SK-N-SH (cell line): ENCODE data around the gene ENKD1. TPM values are rescaled to one million over a fixed set of nuclear protein-coding genes. Genes with fewer than 3 reads are reported as not detected.

Source experiments
- CTCF ChIA-PET: fragments of 300-600, 350-600 bp; formaldehyde crosslinking; extraction: SDS; loops from one replicate; lab custom pipeline; 2021; lab: Yijun Ruan, JAX
- POLR2A ChIA-PET: fragments of 350-600 bp; sonication (Branson Sonifier 250); formaldehyde crosslinking; extraction: SDS; loops from one replicate; lab custom pipeline; 2020; ENCODE audit warnings: antibody characterized with exemption, inconsistent platforms; lab: Yijun Ruan, JAX
- DNase-seq: peaks from one replicate; pipeline ENCODE4 v3.0.0; 2012
- H2AFZ ChIP-seq: fragments of 200-600 bp; sonication (generic); 2 replicates; pipeline ENCODE4 v1.8.1; 2016; ENCODE audit warnings: antibody characterized with exemption, mild to moderate bottlenecking, low read depth
- H3F3A ChIP-seq: fragments of 200-600 bp; sonication (generic); replicated peaks from 2 replicates; pipeline ENCODE3; 2016; ENCODE audit warnings: antibody characterized with exemption, mild to moderate bottlenecking; ENCODE audit not compliant: insufficient read depth
- H3K27ac ChIP-seq, 2 experiments: fragments of 200-500 bp in 1 of 2; fragments of 200-600 bp in 1 of 2; sonication (Bioruptor generic) in 1 of 2; sonication (generic), shearing (Covaris generic) in 1 of 2; 2 replicates each; pipeline versions ENCODE4 v1.5.1 to v1.6.1; 2014 to 2016; ENCODE audit warnings: low read depth in 2 of 2, inconsistent platforms in 1 of 2, low read length in 1 of 2, mild to moderate bottlenecking in 1 of 2, mixed read lengths in 1 of 2
- H3K27me3 ChIP-seq: fragments of 200-600 bp; sonication (generic), shearing (Covaris generic); 2 replicates; pipeline ENCODE4 v1.6.1; 2016; ENCODE audit warnings: mixed run types; ENCODE audit not compliant: insufficient read depth
- H3K36me3 ChIP-seq, 2 experiments: fragments of 200-500 bp in 1 of 2; fragments of 200-600 bp in 1 of 2; sonication (Bioruptor generic) in 1 of 2; sonication (generic) in 1 of 2; replicated peaks in 1 of 2; 2 replicates each; pipeline versions ENCODE3 to v1.5.1; 2014 to 2016; ENCODE audit warnings: low read length in 1 of 2, mild to moderate bottlenecking in 1 of 2; ENCODE audit not compliant: insufficient read depth in 2 of 2, control insufficient read depth in 1 of 2
- H3K4me1 ChIP-seq, 2 experiments: fragments of 200-500 bp in 1 of 2; fragments of 200-600 bp in 1 of 2; sonication (Bioruptor generic) in 1 of 2; sonication (generic), shearing (Covaris generic) in 1 of 2; 2 replicates each; pipeline versions ENCODE4 v1.5.1 to v1.6.1; 2014 to 2016; ENCODE audit warnings: low read depth in 1 of 2, low read length in 1 of 2, mixed run types in 1 of 2; ENCODE audit not compliant: insufficient read depth in 2 of 2, control insufficient read depth in 1 of 2
- H3K4me2 ChIP-seq: fragments of 200-600 bp; sonication (generic), shearing (Covaris generic); 2 replicates; pipeline ENCODE4 v1.6.1; 2017; ENCODE audit warnings: mixed run types
- H3K4me3 ChIP-seq, 2 experiments: fragments of 200-500 bp in 1 of 2; fragments of 200-600 bp in 1 of 2; sonication (Bioruptor generic) in 1 of 2; sonication (generic), shearing (Covaris generic) in 1 of 2; 2 replicates each; pipeline versions ENCODE4 v1.5.1 to v1.8.1; 2014 to 2016; ENCODE audit warnings: low read depth in 2 of 2, inconsistent platforms in 1 of 2, low read length in 1 of 2, mild to moderate bottlenecking in 1 of 2, mixed read lengths in 1 of 2, moderate library complexity in 1 of 2
- H3K79me2 ChIP-seq: fragments of 200-600 bp; sonication (generic); 2 replicates; pipeline ENCODE4 v1.8.1; 2017; ENCODE audit warnings: mild to moderate bottlenecking; ENCODE audit not compliant: insufficient read depth
- H3K9ac ChIP-seq: fragments of 200-600 bp; sonication (generic); 2 replicates; pipeline ENCODE4 v1.6.1; 2017; ENCODE audit warnings: mixed run types
- H3K9me2 ChIP-seq: fragments of 200-600 bp; sonication (generic); 2 replicates; pipeline ENCODE4 v1.6.1; 2017; ENCODE audit warnings: mixed run types
- H3K9me3 ChIP-seq: fragments of 200-600 bp; sonication (generic); 2 replicates; pipeline ENCODE4 v1.6.1; 2017; ENCODE audit warnings: mixed run types, mild to moderate bottlenecking, moderate library complexity
- H4K20me1 ChIP-seq: fragments of 200-600 bp; sonication (generic); 2 replicates; pipeline ENCODE4 v1.6.1; 2017; ENCODE audit warnings: mild to moderate bottlenecking, mixed run types; ENCODE audit not compliant: insufficient read depth
- CHD2 ChIP-seq: fragments of 150-350 bp; IDR thresholded peaks from 2 replicates; pipeline ENCODE4 v1.6.1; 2018; ENCODE audit warnings: low read length; ENCODE audit not compliant: partially characterized antibody
- FOSL2 ChIP-seq: IDR thresholded peaks from 2 replicates; pipeline ENCODE4 v1.4.0; 2012; ENCODE audit warnings: low read depth, mild to moderate bottlenecking, moderate library complexity, borderline replicate concordance
- FOXJ3 ChIP-seq: sonication (generic); formaldehyde crosslinking; IDR thresholded peaks from 2 replicates; pipeline ENCODE4 v1.5.1; 2020; ENCODE audit warnings: mild to moderate bottlenecking, missing genetic modification reagents
- FOXM1 ChIP-seq: IDR thresholded peaks from 2 replicates; pipeline ENCODE4 v1.4.0; 2012; ENCODE audit warnings: low read depth, mild to moderate bottlenecking
- GABPA ChIP-seq: IDR thresholded peaks from 2 replicates; pipeline ENCODE4 v1.4.0; 2012; ENCODE audit warnings: low read depth, mild to moderate bottlenecking
- MEF2A ChIP-seq: IDR thresholded peaks from 2 replicates; pipeline ENCODE4 v1.4.0; 2012; ENCODE audit warnings: low read depth, borderline replicate concordance
- MXI1 ChIP-seq: IDR thresholded peaks from 2 replicates; pipeline ENCODE4 v1.6.1; 2012; ENCODE audit warnings: mild to moderate bottlenecking, low read depth, low read length, improper control_type of control experiment
- NRF1 ChIP-seq: IDR thresholded peaks from 2 replicates; pipeline ENCODE4 v1.6.1; 2012; ENCODE audit warnings: low read depth, mild to moderate bottlenecking, low read length
- POLR2AphosphoS5 ChIP-seq: IDR thresholded peaks from 2 replicates; pipeline ENCODE4 v1.6.1; 2012; ENCODE audit warnings: low read depth, low read length
- RFX5 ChIP-seq: IDR thresholded peaks from 2 replicates; pipeline ENCODE4 v1.6.1; 2012; ENCODE audit warnings: mild to moderate bottlenecking, improper control_type of control experiment, low read length
- TCF12 ChIP-seq: IDR thresholded peaks from 2 replicates; pipeline ENCODE4 v1.4.0; 2012
- YY1 ChIP-seq: IDR thresholded peaks from 2 replicates; pipeline ENCODE4 v1.4.0; 2012; ENCODE audit warnings: low read depth, mild to moderate bottlenecking
- WGBS: methylation state at CpG from one replicate; pipeline ENCODE4 v1.1.6; 2017; ENCODE audit warnings: low lambda C conversion rate; 5-methylcytosine and 5-hydroxymethylcytosine counted together
- polyA plus RNA-seq, 3 experiments: library from polyadenylated mRNA; depleted of rRNA; stranded (reverse); fragments of >200 nt; gene quantifications; 2 replicates each; pipeline ENCODE4 v1.2.3, GENCODE V29; 2012
- TF ChIP-seq, protein P1 (sequence below): IDR thresholded peaks from 2 replicates; pipeline ENCODE4 v1.4.0; 2012; ENCODE audit warnings: low read depth
- TF ChIP-seq, protein P2 (sequence below): IDR thresholded peaks from 2 replicates; pipeline ENCODE4 v1.6.1; 2012; ENCODE audit warnings: mild to moderate bottlenecking, low read depth, low read length, moderate library complexity
- TF ChIP-seq, protein P3 (sequence below): IDR thresholded peaks from 2 replicates; pipeline ENCODE4 v1.4.0; 2012; ENCODE audit warnings: low read depth, borderline replicate concordance
- TF ChIP-seq, protein P4 (sequence below): fragments of 150-350 bp; IDR thresholded peaks from 2 replicates; pipeline ENCODE4 v1.6.1; 2016; ENCODE audit warnings: mild to moderate bottlenecking, low read depth, low read length

ENKD1 gene
- polyA plus RNA-seq, 1 of the 3 experiments (the other 2 are of a cell fraction), result 21.0 TPM

DNA sequence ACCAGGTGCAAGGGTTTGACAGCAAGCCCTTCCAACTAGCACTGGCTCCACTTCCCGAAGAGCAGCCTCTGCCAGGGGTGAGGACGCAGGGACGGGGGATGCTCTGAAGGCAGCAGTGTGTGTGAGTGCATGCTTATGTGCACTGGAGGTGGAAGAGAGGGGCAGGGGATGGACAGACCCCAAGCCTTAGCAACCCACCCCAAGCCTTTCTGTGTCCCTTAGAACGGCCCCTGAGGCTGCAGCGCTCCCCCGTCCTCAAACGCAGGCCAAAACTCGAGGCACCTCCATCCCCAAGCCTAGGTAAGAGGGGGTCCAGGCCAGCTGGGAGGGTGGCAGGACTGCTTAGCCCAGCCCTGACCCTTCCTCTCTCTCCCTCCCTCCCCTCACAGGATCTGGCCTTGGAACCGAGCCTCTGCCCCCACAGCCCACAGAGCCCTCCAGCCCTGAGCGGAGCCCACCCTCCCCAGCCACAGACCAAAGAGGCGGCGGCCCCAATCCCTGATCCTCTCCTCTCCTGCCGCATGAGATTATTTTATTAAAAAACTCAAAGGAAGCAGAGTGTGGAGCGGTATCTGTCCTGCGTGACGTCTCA is 9.4 kb downstream of the ENKD1 start:
- peaks cover 0 to 13% of the 10 kb centered on the region in 2 experiments for H3K36me3 ChIP-seq
- CTCF ChIA-PET, result interaction anchor here (1.9 to 18.3 kb wide), 4 partner anchors 11 to 134 kb away, joined by 8 to 246 read pairs (median 32); partner anchors contain the start of gene CARMIL2
- peaks cover 17% of the 10 kb centered on the region for H3K79me2 ChIP-seq
- no peak overlapping the region for H3K27ac ChIP-seq
- WGBS, result 95% methylated on average over 16 of the region's 16 CpGs
- POLR2A ChIA-PET, result interaction anchor here (0.8 kb wide), 1 partner anchor 9 kb away, joined by 3 read pairs; no protein-coding TSS in a partner anchor
- H3K9me3 ChIP-seq, result no peaks in the 10 kb centered on the region
- H3K9ac ChIP-seq, result no peak overlapping the region
- H2AFZ ChIP-seq, result no peak overlapping the region
- no peak for TF ChIP-seq MXI1
- TF ChIP-seq GABPA, result no peak
- TF ChIP-seq YY1, result no peak
- TF ChIP-seq POLR2AphosphoS5, result no peak
- TF ChIP-seq FOXJ3 (CRISPR knock-in tag), result no peak
- TF ChIP-seq, protein P1, sequence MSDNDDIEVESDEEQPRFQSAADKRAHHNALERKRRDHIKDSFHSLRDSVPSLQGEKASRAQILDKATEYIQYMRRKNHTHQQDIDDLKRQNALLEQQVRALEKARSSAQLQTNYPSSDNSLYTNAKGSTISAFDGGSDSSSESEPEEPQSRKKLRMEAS, result no peak
- no peak for TF ChIP-seq FOXM1
- no peak for TF ChIP-seq MEF2A
- TF ChIP-seq, protein P2, sequence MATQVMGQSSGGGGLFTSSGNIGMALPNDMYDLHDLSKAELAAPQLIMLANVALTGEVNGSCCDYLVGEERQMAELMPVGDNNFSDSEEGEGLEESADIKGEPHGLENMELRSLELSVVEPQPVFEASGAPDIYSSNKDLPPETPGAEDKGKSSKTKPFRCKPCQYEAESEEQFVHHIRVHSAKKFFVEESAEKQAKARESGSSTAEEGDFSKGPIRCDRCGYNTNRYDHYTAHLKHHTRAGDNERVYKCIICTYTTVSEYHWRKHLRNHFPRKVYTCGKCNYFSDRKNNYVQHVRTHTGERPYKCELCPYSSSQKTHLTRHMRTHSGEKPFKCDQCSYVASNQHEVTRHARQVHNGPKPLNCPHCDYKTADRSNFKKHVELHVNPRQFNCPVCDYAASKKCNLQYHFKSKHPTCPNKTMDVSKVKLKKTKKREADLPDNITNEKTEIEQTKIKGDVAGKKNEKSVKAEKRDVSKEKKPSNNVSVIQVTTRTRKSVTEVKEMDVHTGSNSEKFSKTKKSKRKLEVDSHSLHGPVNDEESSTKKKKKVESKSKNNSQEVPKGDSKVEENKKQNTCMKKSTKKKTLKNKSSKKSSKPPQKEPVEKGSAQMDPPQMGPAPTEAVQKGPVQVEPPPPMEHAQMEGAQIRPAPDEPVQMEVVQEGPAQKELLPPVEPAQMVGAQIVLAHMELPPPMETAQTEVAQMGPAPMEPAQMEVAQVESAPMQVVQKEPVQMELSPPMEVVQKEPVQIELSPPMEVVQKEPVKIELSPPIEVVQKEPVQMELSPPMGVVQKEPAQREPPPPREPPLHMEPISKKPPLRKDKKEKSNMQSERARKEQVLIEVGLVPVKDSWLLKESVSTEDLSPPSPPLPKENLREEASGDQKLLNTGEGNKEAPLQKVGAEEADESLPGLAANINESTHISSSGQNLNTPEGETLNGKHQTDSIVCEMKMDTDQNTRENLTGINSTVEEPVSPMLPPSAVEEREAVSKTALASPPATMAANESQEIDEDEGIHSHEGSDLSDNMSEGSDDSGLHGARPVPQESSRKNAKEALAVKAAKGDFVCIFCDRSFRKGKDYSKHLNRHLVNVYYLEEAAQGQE, result no peak
- TF ChIP-seq, protein P3, sequence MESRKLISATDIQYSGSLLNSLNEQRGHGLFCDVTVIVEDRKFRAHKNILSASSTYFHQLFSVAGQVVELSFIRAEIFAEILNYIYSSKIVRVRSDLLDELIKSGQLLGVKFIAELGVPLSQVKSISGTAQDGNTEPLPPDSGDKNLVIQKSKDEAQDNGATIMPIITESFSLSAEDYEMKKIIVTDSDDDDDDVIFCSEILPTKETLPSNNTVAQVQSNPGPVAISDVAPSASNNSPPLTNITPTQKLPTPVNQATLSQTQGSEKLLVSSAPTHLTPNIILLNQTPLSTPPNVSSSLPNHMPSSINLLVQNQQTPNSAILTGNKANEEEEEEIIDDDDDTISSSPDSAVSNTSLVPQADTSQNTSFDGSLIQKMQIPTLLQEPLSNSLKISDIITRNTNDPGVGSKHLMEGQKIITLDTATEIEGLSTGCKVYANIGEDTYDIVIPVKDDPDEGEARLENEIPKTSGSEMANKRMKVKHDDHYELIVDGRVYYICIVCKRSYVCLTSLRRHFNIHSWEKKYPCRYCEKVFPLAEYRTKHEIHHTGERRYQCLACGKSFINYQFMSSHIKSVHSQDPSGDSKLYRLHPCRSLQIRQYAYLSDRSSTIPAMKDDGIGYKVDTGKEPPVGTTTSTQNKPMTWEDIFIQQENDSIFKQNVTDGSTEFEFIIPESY, result no peak
- TF ChIP-seq, protein P4, sequence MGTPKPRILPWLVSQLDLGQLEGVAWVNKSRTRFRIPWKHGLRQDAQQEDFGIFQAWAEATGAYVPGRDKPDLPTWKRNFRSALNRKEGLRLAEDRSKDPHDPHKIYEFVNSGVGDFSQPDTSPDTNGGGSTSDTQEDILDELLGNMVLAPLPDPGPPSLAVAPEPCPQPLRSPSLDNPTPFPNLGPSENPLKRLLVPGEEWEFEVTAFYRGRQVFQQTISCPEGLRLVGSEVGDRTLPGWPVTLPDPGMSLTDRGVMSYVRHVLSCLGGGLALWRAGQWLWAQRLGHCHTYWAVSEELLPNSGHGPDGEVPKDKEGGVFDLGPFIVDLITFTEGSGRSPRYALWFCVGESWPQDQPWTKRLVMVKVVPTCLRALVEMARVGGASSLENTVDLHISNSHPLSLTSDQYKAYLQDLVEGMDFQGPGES, result no peak
- TF ChIP-seq NRF1, result no peak
- TF ChIP-seq CHD2, result no peak
- TF ChIP-seq TCF12, result no peak
- no peak for TF ChIP-seq FOSL2
- no peak for TF ChIP-seq RFX5
- no peak for DNase-seq
- H3K4me2 ChIP-seq, result no peak overlapping the region
- H3F3A ChIP-seq, result peaks cover 15% of the 10 kb centered on the region
- H3K9me2 ChIP-seq, result no peaks in the 10 kb centered on the region
- peaks cover 0 to 30% of the 10 kb centered on the region in 2 experiments; a peak in 1 of 4 replicates for H3K4me1 ChIP-seq
- no peak overlapping the region for H3K4me3 ChIP-seq
- H4K20me1 ChIP-seq, result peaks cover 5% of the 10 kb centered on the region; the same call in 1 of the 2 replicates
- H3K27me3 ChIP-seq, result no peaks in the 10 kb centered on the region
